Ovary (tissue), 3 donors: ENCODE measurements around the gene WDR54.

ENCODE experiments used
- CTCF ChIP-seq, 3 donors: fragments of 450-650 bp in 2 of 3; fragments of 200-600 bp in 1 of 3; IDR thresholded peaks; one replicate each; pipeline versions ENCODE4 v1.5.1 to v1.8.0; 2016 to 2022; ENCODE audit warnings: antibody characterized with exemption in 3 of 3, mild to moderate bottlenecking in 1 of 3
- EP300 ChIP-seq: sonication (generic); formaldehyde crosslinking; IDR thresholded peaks from one replicate; pipeline ENCODE4 v1.6.1; 2017; ENCODE audit warnings: antibody characterized with exemption
- POLR2A ChIP-seq: fragments of 450-650 bp; IDR thresholded peaks from one replicate; pipeline ENCODE4 v1.6.1; 2017; ENCODE audit warnings: antibody characterized with exemption, mild to moderate bottlenecking, moderate library complexity
- donor health status: DM: no; HTN: no; CAD: no.

DNA sequence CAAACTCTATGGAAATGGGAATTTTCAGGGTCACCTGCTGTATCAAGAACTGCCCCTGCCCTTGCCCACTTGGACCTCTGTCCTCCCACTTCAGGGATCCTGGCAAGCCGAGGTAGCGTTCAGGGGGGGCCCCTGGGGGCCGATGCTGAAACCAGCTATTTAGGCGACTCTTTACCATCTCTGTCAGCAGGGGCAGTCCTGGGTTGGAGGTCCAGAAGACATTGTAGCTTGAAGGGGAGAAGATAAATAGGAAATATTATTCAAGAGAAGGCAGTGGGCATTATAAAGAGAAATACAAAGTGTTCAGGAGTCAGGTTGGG, 41.2 kb downstream of the WDR54 start:
- TF ChIP-seq CTCF (IDR thresholded peaks at IDR 0.05) = no peak
- TF ChIP-seq POLR2A = no peak
- no peak for TF ChIP-seq EP300
